ENCODE measurements around the gene MAML3.

GRCh38 chr4:140172960-140173359 is 19.0 kb upstream of the MAML3 start:
- TF ChIP-seq CTCF (IDR thresholded peaks at IDR 0.05; ENCODE audit: insufficient read depth, low read length) (no peak), POLR2AphosphoS5 (IDR thresholded peaks at IDR 0.05; ENCODE audit: low read depth) (no peak)
- TF ChIP-seq, protein P1, sequence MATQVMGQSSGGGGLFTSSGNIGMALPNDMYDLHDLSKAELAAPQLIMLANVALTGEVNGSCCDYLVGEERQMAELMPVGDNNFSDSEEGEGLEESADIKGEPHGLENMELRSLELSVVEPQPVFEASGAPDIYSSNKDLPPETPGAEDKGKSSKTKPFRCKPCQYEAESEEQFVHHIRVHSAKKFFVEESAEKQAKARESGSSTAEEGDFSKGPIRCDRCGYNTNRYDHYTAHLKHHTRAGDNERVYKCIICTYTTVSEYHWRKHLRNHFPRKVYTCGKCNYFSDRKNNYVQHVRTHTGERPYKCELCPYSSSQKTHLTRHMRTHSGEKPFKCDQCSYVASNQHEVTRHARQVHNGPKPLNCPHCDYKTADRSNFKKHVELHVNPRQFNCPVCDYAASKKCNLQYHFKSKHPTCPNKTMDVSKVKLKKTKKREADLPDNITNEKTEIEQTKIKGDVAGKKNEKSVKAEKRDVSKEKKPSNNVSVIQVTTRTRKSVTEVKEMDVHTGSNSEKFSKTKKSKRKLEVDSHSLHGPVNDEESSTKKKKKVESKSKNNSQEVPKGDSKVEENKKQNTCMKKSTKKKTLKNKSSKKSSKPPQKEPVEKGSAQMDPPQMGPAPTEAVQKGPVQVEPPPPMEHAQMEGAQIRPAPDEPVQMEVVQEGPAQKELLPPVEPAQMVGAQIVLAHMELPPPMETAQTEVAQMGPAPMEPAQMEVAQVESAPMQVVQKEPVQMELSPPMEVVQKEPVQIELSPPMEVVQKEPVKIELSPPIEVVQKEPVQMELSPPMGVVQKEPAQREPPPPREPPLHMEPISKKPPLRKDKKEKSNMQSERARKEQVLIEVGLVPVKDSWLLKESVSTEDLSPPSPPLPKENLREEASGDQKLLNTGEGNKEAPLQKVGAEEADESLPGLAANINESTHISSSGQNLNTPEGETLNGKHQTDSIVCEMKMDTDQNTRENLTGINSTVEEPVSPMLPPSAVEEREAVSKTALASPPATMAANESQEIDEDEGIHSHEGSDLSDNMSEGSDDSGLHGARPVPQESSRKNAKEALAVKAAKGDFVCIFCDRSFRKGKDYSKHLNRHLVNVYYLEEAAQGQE (IDR thresholded peaks at IDR 0.05; ENCODE audit: insufficient replicate concordance, low read depth) = no peak

All from HL-60 (cell line).